Measurements from ENCODE around the gene TUG1.

Gene TUG1

DNA sequence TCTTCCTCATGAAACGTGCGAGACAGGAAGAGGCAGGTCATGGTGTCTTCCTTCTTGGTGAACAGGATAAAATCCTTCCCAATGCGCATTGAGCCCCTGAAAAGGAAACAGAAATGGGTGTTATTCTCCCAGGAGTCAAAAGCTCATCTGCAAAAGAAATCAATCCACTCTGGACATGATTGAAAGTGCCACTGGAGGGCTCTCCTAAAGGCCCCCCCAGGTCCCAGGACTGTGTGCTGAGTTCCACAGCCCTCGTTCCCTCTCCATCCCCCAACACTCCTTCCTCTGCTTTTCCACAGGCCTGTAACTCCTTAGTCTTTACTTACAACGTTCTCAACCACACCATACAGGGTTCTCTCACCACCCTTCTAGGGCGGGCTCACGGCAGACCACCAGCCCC lies 22.7 kb upstream of the TUG1 start:
- H3K4me3 ChIP-seq (replicated peaks in 1 of 2; ENCODE audit: low read depth in 2 of 2, low read length in 2 of 2): no peak overlapping the region
- TF ChIP-seq, protein P1, sequence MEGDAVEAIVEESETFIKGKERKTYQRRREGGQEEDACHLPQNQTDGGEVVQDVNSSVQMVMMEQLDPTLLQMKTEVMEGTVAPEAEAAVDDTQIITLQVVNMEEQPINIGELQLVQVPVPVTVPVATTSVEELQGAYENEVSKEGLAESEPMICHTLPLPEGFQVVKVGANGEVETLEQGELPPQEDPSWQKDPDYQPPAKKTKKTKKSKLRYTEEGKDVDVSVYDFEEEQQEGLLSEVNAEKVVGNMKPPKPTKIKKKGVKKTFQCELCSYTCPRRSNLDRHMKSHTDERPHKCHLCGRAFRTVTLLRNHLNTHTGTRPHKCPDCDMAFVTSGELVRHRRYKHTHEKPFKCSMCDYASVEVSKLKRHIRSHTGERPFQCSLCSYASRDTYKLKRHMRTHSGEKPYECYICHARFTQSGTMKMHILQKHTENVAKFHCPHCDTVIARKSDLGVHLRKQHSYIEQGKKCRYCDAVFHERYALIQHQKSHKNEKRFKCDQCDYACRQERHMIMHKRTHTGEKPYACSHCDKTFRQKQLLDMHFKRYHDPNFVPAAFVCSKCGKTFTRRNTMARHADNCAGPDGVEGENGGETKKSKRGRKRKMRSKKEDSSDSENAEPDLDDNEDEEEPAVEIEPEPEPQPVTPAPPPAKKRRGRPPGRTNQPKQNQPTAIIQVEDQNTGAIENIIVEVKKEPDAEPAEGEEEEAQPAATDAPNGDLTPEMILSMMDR (IDR thresholded peaks at IDR 0.05; ENCODE audit: low read depth, low read length): no peak
- no peak for DNase-seq (ENCODE audit: low read depth in 2 of 2)

DNA sequence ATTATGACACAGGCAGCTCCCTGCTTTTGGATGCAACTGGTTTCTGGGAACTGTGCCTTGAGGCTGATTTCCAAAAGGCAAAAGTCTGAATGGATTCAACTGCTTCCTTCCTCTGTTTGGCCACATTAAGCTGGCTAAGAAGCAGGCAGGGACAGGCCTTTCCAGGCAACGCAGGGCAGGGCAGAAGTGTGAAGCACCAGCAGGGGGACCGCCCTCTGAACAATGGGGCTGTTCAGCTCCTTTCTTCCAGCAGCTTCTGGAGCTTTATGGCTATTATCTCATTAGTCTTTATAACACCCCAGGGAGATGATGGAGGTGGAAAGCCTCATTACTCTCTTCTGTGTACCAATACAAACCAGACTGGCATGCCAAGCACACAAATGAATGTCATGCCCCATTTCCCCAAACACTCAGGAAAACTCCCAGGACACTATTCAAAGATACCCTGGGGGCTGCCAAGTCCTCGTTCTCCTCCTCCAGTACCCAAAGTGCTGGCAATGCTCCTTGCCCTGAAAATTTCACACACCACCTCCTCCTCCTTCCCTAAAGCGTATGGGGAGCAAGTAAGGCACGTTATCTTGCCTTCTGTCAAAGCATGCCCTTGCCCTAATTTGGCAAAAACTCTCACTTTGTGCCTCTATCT lies 21.8 kb upstream of the TUG1 start:
- TF ChIP-seq, protein P1 (IDR thresholded peaks at IDR 0.05; ENCODE audit: low read depth, low read length): peak; percentile 17

DNA sequence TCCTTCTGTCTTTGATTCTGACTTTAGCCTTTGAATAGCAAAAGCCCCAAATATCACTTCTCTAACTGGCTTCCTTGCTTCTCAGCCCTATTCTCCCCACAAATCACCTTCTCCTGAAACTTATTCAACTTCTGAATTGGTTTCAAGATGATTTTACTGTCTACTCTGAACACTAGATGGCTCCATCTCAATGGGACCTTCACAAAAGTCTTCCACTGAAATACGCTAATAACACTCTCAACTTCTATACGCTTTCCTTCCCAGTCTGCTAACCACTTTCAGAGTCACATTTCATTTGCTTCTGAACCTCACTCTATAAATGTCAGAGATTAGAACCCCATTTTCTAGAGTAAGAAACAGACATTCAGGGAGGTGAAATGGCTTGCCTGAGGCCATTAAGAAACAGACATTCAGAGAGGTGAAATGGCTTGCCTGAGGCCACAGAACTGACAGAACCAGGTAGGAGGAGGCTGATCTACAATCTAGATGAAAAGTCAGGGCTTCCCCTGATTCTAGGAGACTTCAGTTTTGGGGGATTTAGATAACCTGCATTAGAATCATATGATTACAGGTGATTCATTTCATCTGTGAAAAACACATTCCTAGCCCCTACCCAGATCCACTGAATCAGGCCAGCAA lies 21.1 kb upstream of the TUG1 start:
- TF ChIP-seq, protein P1 (IDR thresholded peaks at IDR 0.05; ENCODE audit: low read depth, low read length): peak; percentile 53
- H3K4me3 ChIP-seq (replicated peaks in 1 of 2; ENCODE audit: low read depth in 2 of 2, low read length in 2 of 2): no peak overlapping the region
- peak; percentile 73 to 76 for DNase-seq (ENCODE audit: low read depth in 2 of 2)

More for the DNA sequence above, 21.8 kb upstream of the TUG1 start:
- DNase-seq (ENCODE audit: low read depth in 2 of 2): peak in 1 of 2 donors; percentile 6
- no peak overlapping the region for H3K4me3 ChIP-seq (replicated peaks in 1 of 2; ENCODE audit: low read depth in 2 of 2, low read length in 2 of 2)

GRCh38 chr22:30948930-30949342 lies 20.1 kb upstream of the TUG1 start:
- DNase-seq (ENCODE audit: low read depth in 2 of 2): peak in 1 of 2 donors; percentile 40
- TF ChIP-seq, protein P1 (IDR thresholded peaks at IDR 0.05; ENCODE audit: low read depth, low read length): peak; percentile 8
- H3K4me3 ChIP-seq (replicated peaks in 1 of 2; ENCODE audit: low read depth in 2 of 2, low read length in 2 of 2): no peak overlapping the region

DNA sequence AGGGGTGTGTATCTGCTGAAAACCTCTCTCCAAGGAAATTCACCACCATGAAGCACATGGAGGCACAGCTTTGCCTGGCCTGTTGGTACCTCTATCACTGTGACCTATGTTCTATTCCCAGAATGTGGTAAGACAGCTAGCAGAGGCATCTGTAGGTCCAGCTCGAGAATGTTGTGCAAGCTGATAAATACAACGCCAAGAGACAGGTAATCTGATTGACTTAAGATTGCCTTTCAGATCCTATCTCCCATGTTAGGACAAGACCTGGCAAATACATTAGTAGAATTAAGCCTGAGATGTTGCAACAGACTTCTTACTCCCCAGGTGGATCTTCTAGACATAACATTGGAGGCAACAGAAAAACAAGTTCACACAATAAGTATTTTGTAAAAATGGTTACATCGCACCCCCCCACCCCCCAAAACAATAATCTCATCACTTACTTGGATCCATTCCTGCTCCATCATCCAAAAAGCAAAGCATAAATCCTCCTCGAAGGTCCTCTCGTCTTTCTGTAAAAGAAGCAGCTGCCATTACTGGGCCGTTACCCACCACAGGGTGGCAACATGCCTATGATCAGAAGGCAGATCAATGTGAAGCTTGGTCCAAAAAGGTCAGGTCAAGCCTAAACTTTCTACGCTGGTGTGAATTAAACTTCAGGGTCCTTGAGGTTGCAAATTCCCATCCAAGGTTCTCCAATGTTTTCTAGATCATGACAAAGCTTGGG lies 19.0 kb upstream of the TUG1 start:
- TF ChIP-seq, protein P1 (IDR thresholded peaks at IDR 0.05; ENCODE audit: low read depth, low read length): no peak
- no peak overlapping the region for H3K4me3 ChIP-seq (replicated peaks in 1 of 2; ENCODE audit: low read depth in 2 of 2, low read length in 2 of 2)
- no peak for DNase-seq (ENCODE audit: low read depth in 2 of 2)

GRCh38 chr22:30953206-30953605 lies 15.9 kb upstream of the TUG1 start:
- no peak overlapping the region for H3K4me3 ChIP-seq (replicated peaks in 1 of 2; ENCODE audit: low read depth in 2 of 2, low read length in 2 of 2)
- DNase-seq (ENCODE audit: low read depth in 2 of 2): no peak
- TF ChIP-seq, protein P1 (IDR thresholded peaks at IDR 0.05; ENCODE audit: low read depth, low read length): no peak

Measured in cardiac fibroblast (primary cell).